Ovary (tissue), 3 donors: Measurements from ENCODE around the gene RABGAP1L.

Experiments used
- EP300 ChIP-seq: sonication (generic); formaldehyde crosslinking; IDR thresholded peaks from one replicate; pipeline ENCODE4 v1.6.1; 2017; ENCODE audit warnings: antibody characterized with exemption
- POLR2A ChIP-seq: fragments of 450-650 bp; IDR thresholded peaks from one replicate; pipeline ENCODE4 v1.6.1; 2017; ENCODE audit warnings: antibody characterized with exemption, mild to moderate bottlenecking, moderate library complexity
- TF ChIP-seq, protein P1 (sequence below), 3 donors: fragments of 450-650 bp in 2 of 3; fragments of 200-600 bp in 1 of 3; IDR thresholded peaks; one replicate each; pipeline versions ENCODE4 v1.5.1 to v1.8.0; 2016 to 2022; ENCODE audit warnings: antibody characterized with exemption in 3 of 3, mild to moderate bottlenecking in 1 of 3
- donor health status: DM: no; HTN: no; CAD: no.

DNA sequence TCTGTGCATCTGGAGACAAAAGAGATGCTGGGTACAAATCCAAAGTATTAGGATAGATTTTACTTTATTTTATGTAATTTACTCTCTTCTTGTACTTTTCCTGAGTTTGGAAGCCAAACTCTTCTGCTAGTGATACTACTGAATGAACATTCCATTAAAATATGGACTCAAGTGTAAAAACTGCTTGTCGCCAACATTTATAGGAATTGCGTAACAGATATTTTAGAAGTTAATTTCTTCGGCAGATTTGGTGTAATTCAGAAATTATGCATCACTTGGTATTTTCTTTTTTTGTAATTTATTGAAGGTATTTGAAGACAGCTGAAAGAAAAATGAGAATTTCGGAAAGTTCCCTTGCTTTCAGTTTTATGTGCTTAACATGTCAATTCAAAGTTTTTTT, 137.0 kb downstream of the RABGAP1L start:
- no peak for TF ChIP-seq POLR2A
- TF ChIP-seq, protein P1, sequence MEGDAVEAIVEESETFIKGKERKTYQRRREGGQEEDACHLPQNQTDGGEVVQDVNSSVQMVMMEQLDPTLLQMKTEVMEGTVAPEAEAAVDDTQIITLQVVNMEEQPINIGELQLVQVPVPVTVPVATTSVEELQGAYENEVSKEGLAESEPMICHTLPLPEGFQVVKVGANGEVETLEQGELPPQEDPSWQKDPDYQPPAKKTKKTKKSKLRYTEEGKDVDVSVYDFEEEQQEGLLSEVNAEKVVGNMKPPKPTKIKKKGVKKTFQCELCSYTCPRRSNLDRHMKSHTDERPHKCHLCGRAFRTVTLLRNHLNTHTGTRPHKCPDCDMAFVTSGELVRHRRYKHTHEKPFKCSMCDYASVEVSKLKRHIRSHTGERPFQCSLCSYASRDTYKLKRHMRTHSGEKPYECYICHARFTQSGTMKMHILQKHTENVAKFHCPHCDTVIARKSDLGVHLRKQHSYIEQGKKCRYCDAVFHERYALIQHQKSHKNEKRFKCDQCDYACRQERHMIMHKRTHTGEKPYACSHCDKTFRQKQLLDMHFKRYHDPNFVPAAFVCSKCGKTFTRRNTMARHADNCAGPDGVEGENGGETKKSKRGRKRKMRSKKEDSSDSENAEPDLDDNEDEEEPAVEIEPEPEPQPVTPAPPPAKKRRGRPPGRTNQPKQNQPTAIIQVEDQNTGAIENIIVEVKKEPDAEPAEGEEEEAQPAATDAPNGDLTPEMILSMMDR (IDR thresholded peaks at IDR 0.05): no peak
- TF ChIP-seq EP300: no peak
